GM21515 (cell line): ENCODE data around the gene ENTREP3.
"Not testable (repeated sequence)": the region's sequence is repeated elsewhere in the genome, so short reads cannot be mapped to it uniquely, and the experiment has no call there.

Experiments used
- ATAC-seq: cut with Tn5 transposase; IDR thresholded peaks from one replicate; pipeline ENCODE4 v1.9.1; 2021; ENCODE audit not compliant: unreplicated experiment

The ENTREP3 gene, protein sequence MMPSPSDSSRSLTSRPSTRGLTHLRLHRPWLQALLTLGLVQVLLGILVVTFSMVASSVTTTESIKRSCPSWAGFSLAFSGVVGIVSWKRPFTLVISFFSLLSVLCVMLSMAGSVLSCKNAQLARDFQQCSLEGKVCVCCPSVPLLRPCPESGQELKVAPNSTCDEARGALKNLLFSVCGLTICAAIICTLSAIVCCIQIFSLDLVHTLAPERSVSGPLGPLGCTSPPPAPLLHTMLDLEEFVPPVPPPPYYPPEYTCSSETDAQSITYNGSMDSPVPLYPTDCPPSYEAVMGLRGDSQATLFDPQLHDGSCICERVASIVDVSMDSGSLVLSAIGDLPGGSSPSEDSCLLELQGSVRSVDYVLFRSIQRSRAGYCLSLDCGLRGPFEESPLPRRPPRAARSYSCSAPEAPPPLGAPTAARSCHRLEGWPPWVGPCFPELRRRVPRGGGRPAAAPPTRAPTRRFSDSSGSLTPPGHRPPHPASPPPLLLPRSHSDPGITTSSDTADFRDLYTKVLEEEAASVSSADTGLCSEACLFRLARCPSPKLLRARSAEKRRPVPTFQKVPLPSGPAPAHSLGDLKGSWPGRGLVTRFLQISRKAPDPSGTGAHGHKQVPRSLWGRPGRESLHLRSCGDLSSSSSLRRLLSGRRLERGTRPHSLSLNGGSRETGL

GRCh38 chr1:155255243-155256007 lies at the start of gene ENTREP3:
Gene ENTREP3 (minus strand): TSS chr1:155255483. CDS start chr1:155254877, 606 bp downstream.
- peak; percentile 41 for ATAC-seq

DNA sequence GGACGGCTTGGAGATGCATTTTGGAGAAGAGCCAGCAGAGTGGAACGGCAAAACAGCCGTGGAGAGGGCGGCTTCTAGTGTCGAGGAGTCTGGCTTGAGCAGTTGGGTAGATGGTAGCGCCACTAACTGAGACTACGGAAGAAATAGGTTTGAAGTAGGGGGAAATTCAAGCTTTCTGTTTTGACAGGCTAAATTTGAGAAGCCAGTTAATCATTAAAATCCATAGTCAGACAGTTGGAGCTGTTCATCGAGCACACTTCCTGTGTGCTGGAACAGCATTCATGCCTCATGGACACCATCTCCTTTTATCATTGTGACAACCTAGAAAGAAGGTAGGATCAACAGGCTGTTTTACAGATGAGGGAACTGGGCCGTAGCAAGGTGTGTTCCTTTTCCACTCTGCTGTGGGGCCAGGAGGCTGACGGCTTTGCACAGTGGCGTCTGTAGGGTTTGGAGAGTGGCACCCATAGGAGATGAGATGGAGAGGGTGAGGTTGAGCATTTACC lies 49.3 kb upstream of the ENTREP3 start:
- ATAC-seq: no peak

DNA sequence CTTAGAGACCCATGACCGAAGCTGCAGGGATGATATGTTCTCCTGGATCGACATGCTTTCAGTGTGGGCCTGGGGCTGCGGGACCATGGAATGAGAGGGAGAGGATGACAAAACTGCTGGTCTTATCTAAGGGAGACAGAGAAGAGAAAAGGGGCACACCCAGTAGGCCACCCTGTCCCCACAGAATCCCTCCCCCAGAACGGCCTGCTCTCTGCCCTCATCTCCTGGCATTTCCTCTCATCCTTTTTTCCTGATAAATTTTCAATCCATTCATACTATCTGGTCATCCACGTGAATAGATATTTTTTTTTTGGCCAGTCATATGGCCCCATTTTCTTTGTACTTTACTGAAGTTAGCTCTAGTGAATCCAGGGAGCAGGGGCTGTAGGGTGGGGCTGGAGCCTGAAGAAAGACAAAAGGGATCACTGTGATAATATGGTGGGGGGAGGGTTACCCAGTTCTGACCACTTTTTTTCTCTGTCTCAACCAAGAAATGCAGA lies 46.1 kb upstream of the ENTREP3 start, which contains the start of gene PKLR:
PKLR (minus strand) TSS at position 97 of the 500 bp plus-strand sequence; CDS start at position 54, 43 bp downstream.
- no peak for ATAC-seq

GRCh38 chr1:155300553-155301329 lies 45.5 kb upstream of the ENTREP3 start:
- ATAC-seq: no peak

GRCh38 chr1:155300024-155300423 lies 44.7 kb upstream of the ENTREP3 start:
- no peak for ATAC-seq

DNA sequence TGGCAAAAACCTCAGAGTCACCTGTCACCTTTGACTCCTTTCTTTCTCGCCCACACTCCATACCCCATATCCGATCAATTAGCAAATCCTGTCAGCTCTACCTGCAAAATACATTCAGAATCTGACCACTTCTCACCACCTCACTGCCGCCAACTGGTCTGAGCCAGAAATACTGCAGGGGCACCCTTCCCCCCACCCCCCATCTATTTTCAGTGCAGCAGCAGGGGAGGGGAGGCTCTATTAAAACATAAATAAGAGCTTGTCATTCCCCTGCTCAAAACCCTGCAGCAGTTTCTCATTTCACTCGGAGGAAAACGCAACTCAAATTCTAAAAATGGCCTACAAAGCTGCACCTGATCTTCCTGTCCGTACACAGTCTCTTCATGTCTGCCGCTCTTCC lies 42.1 kb upstream of the ENTREP3 start:
- ATAC-seq: no peak

GRCh38 chr1:155296661-155297060 lies 41.4 kb upstream of the ENTREP3 start:
- no peak for ATAC-seq

GRCh38 chr1:155295942-155296267 lies 40.6 kb upstream of the ENTREP3 start:
- no peak for ATAC-seq

DNA sequence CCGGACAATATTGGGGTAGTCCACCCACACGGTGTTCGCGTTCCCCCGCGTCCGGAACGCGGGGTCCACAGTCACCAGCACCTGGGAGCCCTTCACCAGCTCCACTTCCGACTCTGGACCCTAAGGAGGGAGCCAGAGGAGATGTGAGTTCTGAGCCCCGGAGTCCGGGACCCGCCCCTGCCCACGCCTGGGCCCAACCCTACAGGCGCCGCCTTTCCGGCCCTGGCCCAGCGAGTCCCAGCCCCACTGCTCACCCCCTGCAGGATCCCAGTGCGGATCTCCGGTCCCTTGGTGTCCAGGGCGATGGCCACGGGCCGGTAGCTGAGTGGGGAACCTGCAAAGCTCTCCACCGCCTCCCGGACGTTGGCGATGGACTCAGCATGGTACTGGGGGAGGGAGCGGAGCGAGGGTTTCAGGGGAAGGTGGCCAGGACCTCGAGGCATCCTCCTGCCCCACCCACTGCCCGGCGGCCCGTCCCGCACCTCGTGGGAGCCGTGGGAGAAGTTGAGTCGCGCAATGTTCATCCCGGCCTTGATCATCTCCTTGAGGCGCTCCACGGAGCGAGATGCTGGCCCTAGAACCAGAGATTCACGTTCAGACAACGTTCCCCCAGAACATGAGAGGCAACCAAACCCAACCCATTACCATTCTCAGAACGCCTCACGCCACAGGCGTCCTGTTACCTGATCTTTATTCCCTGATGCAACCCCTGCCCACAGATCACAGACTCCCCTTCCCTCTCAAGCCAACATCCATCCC lies 40.1 kb upstream of the ENTREP3 start:
- ATAC-seq: no peak

GRCh38 chr1:155294520-155295182 lies 39.4 kb upstream of the ENTREP3 start:
- ATAC-seq: no peak

- ATAC-seq: no peak
Observed at GRCh38 chr1:155293086-155293749, 37.9 kb upstream of the ENTREP3 start.

GRCh38 chr1:155291006-155291405 lies 35.7 kb upstream of the ENTREP3 start:
- ATAC-seq: not testable (repeated sequence)

GRCh38 chr1:155287987-155288543 lies 32.8 kb upstream of the ENTREP3 start:
- no peak for ATAC-seq

DNA sequence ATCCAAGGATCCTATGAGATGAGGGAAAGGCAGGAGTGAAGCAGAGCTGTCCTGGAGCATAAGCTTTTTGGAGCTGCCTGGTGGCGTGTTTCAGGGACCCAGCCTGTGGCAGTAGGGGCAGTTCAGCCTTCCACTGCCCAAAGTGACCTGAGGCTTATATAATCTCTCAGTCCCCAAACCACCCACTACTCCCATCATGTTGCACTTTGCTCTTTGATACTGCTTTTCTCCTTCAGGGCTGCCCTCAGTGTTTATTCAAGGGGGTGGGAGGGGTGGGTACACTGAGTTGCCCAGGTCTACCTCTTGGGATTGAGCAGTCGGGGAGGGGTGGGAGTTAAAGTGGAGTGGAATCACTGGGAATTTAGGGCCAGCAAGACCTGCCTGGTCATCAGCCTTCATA lies 31.3 kb upstream of the ENTREP3 start:
- no peak for ATAC-seq

DNA sequence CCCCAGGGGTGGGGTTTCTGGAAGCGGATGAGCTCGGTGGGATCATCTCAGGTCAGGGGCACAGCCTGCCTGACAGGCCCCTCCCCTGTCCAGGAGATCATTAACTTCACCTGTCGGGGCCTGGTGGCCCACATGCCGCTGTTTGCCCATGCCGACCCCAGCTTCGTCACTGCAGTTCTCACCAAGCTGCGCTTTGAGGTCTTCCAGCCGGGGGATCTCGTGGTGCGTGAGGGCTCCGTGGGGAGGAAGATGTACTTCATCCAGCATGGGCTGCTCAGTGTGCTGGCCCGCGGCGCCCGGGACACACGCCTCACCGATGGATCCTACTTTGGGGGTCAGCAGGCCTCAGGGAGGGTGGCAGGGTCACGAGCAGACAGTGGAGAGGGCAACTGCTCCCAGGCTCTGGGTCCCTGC lies 30.4 kb upstream of the ENTREP3 start:
- ATAC-seq: no peak

DNA sequence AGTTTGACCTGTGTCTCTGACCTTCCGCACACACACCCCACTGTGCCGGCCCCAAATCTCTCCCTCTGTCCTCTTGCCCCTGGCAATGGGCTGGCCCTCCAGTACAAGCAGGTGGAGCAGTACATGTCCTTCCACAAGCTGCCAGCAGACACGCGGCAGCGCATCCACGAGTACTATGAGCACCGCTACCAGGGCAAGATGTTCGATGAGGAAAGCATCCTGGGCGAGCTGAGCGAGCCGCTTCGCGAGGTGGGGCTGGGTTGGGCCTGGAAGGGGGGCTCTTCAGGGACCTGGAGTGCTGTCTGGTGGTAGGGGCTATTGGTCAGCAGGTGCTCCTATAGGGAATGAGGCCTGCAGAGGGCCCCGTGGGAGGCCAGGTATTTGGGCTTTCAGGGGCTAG lies 29.8 kb upstream of the ENTREP3 start:
- ATAC-seq: no peak

GRCh38 chr1:155284476-155284875 lies 29.2 kb upstream of the ENTREP3 start:
- no peak for ATAC-seq

DNA sequence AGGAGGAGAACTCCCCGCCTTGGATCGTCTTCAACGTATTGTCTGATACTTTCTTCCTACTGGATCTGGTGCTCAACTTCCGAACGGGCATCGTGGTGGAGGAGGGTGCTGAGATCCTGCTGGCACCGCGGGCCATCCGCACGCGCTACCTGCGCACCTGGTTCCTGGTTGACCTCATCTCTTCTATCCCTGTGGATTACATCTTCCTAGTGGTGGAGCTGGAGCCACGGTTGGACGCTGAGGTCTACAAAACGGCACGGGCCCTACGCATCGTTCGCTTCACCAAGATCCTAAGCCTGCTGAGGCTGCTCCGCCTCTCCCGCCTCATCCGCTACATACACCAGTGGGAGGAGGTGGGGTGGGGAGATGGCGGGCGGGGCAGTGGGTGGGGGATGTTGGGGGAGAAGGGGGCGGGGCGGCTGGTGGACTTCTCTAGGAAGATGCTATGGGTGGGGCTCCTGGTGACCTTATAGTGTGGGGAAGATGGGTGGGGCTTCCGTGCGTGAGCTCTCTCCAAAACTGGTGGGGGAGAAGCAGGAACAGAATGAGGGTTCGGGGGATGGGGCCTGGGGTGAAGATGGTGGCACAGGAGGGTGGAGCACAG lies 27.3 kb upstream of the ENTREP3 start:
- no peak for ATAC-seq
